ENCODE measurements around the gene LECT2. TPM values are rescaled to one million over a fixed set of nuclear protein-coding genes. Genes with fewer than 3 reads are reported as not detected.

Gene LECT2
- total and polyA plus RNA-seq, 2 experiments from 2014 or later = 0.45 TPM; not detected in 1

DNA sequence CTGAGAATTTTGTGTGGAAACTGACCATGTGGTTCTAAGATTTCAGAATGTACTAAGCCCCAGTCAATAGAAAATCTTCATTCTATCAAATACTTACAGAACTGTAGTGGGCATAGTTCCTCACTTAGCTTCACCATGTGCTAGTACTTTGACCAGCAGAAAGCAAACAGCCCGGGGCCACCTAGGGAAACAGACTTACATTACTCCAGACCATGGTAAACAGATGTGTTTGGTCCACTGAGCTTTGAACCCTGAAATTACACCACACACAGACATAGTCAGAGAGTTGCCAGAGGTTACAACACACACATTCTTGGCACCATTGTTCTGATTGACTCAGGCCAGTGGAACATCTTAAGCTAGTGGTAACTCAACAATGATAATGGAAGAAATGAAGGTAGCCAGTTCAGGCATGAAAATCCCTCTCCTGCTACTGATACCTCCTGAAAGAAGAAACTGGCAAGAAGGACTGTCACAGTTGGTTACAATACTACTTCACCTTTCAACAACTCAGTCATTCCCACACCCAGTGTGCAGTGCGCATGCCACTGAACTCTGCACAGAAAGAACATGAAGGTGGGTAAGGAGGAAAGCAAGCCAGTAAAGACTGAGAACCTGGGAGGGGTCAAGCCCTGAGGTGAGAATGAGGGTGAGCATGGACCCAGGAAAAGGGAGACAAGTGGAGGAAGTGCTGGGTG is 18.7 kb upstream of the LECT2 start (continued):
- no peak for TF ChIP-seq CTCF (conservative IDR thresholded peaks at IDR 0.05; ENCODE audit: low read depth in 2 of 2)
- TF ChIP-seq, protein P1, sequence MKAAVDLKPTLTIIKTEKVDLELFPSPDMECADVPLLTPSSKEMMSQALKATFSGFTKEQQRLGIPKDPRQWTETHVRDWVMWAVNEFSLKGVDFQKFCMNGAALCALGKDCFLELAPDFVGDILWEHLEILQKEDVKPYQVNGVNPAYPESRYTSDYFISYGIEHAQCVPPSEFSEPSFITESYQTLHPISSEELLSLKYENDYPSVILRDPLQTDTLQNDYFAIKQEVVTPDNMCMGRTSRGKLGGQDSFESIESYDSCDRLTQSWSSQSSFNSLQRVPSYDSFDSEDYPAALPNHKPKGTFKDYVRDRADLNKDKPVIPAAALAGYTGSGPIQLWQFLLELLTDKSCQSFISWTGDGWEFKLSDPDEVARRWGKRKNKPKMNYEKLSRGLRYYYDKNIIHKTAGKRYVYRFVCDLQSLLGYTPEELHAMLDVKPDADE (IDR thresholded peaks at IDR 0.05) = no peak

DNA sequence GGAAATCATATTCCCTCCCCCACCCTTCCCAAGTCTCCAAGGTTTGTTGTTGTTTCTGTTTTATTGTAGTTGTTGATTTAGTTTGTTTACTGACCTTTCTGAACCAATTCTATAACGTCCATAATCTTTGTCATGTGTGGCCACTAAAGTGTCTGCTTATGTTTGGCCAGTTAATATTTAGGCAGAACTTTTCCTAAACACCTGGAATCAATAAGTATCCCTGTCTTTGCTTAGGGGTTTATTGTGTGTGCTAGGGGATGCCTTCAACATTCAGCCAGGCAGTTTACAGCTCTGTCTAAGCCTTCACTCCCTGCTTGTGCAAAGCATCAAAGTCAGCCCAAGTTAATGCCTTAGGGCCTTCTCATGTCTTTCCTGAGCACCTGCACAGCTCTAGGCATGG is 16.9 kb upstream of the LECT2 start:
- no peaks in the 10 kb centered on the region for H3K27me3 ChIP-seq (ENCODE audit: insufficient read depth)
- no peaks in the 10 kb centered on the region for H3K79me2 ChIP-seq (replicated peaks; ENCODE audit: insufficient read depth)
- H3K4me1 ChIP-seq (ENCODE audit: insufficient read depth) = peaks cover 10% of the 10 kb centered on the region
- Mint-ChIP-seq H3K4me1 (peaks cover 17% of the 10 kb centered on the region), H3K27me3 (ENCODE audit: insufficient read depth, low read depth, poor library complexity) (no peaks in the 10 kb centered on the region), H3K27ac (no peak overlapping the region), H3K9me3 (no peaks in the 10 kb centered on the region; the same call in 2 of the 3 replicates), H3K4me3 (no peak overlapping the region), H3K36me3 (ENCODE audit: low read depth) (no peaks in the 10 kb centered on the region)
- H3K36me3 ChIP-seq (ENCODE audit: insufficient read depth) = no peaks in the 10 kb centered on the region
- no peaks in the 10 kb centered on the region for H3F3A ChIP-seq (replicated peaks; ENCODE audit: low read depth)
- ATAC-seq (no peak), DNase-seq (ENCODE audit: low spot score) (no peak)
- no peak overlapping the region for H3K4me3 ChIP-seq
- no peak overlapping the region for H3K27ac ChIP-seq (ENCODE audit: low read depth)
- H3K9me2 ChIP-seq (ENCODE audit: insufficient read depth) = no peaks in the 10 kb centered on the region; the same call in 1 of the 2 replicates
- H3K4me2 ChIP-seq = no peak overlapping the region
- H4K20me1 ChIP-seq (replicated peaks; ENCODE audit: insufficient read depth) = no peaks in the 10 kb centered on the region
- no peak overlapping the region for H2AFZ ChIP-seq
- no peak for TF ChIP-seq CREB1 (CRISPR knock-in tag; IDR thresholded peaks at IDR 0.05; ENCODE audit: low read depth)
- TF ChIP-seq POLR2AphosphoS5 (IDR thresholded peaks at IDR 0.05; ENCODE audit: low read depth) = no peak
- TF ChIP-seq REST (IDR thresholded peaks at IDR 0.05; ENCODE audit: unreplicated experiment) = no peak
- TF ChIP-seq EZH2phosphoT487 (IDR thresholded peaks at IDR 0.05; ENCODE audit: unreplicated experiment) = no peak
- TF ChIP-seq, protein P2, sequence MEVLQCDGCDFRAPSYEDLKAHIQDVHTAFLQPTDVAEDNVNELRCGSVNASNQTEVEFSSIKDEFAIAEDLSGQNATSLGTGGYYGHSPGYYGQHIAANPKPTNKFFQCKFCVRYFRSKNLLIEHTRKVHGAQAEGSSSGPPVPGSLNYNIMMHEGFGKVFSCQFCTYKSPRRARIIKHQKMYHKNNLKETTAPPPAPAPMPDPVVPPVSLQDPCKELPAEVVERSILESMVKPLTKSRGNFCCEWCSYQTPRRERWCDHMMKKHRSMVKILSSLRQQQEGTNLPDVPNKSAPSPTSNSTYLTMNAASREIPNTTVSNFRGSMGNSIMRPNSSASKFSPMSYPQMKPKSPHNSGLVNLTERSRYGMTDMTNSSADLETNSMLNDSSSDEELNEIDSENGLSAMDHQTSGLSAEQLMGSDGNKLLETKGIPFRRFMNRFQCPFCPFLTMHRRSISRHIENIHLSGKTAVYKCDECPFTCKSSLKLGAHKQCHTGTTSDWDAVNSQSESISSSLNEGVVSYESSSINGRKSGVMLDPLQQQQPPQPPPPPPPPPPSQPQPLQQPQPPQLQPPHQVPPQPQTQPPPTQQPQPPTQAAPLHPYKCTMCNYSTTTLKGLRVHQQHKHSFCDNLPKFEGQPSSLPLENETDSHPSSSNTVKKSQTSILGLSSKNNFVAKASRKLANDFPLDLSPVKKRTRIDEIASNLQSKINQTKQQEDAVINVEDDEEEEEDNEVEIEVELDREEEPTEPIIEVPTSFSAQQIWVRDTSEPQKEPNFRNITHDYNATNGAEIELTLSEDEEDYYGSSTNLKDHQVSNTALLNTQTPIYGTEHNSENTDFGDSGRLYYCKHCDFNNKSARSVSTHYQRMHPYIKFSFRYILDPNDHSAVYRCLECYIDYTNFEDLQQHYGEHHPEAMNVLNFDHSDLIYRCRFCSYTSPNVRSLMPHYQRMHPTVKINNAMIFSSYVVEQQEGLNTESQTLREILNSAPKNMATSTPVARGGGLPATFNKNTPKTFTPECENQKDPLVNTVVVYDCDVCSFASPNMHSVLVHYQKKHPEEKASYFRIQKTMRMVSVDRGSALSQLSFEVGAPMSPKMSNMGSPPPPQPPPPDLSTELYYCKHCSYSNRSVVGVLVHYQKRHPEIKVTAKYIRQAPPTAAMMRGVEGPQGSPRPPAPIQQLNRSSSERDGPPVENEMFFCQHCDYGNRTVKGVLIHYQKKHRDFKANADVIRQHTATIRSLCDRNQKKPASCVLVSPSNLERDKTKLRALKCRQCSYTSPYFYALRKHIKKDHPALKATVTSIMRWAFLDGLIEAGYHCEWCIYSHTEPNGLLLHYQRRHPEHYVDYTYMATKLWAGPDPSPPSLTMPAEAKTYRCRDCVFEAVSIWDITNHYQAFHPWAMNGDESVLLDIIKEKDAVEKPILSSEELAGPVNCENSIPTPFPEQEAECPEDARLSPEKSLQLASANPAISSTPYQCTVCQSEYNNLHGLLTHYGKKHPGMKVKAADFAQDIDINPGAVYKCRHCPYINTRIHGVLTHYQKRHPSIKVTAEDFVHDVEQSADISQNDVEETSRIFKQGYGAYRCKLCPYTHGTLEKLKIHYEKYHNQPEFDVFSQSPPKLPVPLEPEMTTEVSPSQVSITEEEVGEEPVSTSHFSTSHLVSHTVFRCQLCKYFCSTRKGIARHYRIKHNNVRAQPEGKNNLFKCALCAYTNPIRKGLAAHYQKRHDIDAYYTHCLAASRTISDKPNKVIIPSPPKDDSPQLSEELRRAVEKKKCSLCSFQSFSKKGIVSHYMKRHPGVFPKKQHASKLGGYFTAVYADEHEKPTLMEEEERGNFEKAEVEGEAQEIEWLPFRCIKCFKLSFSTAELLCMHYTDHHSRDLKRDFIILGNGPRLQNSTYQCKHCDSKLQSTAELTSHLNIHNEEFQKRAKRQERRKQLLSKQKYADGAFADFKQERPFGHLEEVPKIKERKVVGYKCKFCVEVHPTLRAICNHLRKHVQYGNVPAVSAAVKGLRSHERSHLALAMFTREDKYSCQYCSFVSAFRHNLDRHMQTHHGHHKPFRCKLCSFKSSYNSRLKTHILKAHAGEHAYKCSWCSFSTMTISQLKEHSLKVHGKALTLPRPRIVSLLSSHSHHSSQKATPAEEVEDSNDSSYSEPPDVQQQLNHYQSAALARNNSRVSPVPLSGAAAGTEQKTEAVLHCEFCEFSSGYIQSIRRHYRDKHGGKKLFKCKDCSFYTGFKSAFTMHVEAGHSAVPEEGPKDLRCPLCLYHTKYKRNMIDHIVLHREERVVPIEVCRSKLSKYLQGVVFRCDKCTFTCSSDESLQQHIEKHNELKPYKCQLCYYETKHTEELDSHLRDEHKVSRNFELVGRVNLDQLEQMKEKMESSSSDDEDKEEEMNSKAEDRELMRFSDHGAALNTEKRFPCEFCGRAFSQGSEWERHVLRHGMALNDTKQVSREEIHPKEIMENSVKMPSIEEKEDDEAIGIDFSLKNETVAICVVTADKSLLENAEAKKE (CRISPR knock-in tag; IDR thresholded peaks at IDR 0.05) = no peak
- TF ChIP-seq, protein P1 (IDR thresholded peaks at IDR 0.05) = no peak
- no peak for TF ChIP-seq EZH2 (IDR thresholded peaks at IDR 0.05; ENCODE audit: low read depth, unreplicated experiment)
